HEK293 (cell line): ENCODE data around the gene TTF2.

Experiments
- KLF16 ChIP-seq: fragments of 450-650 bp; formaldehyde crosslinking; IDR thresholded peaks from 2 replicates; pipeline ENCODE4 v1.5.1; 2017; ENCODE audit warnings: missing biosample characterization, missing genetic modification characterization
- TRIM28 ChIP-seq: IDR thresholded peaks from 2 replicates; pipeline ENCODE4 v1.6.1; 2011; ENCODE audit warnings: low read length, control low read depth, borderline replicate concordance
- YY2 ChIP-seq: fragments of 450-650 bp; formaldehyde crosslinking; IDR thresholded peaks from 2 replicates; pipeline ENCODE4 v1.5.1; 2016; ENCODE audit warnings: missing biosample characterization, missing genetic modification characterization
- ZBTB17 ChIP-seq: fragments of 450-650 bp; formaldehyde crosslinking; IDR thresholded peaks from 2 replicates; pipeline ENCODE4 v1.5.1; 2016; ENCODE audit warnings: missing biosample characterization, missing genetic modification characterization
- ZBTB21 ChIP-seq: fragments of 450-650 bp; formaldehyde crosslinking; IDR thresholded peaks from 2 replicates; pipeline ENCODE4 v1.5.1; 2017; ENCODE audit warnings: missing biosample characterization, missing genetic modification characterization
- ZBTB8A ChIP-seq: fragments of 450-650 bp; formaldehyde crosslinking; IDR thresholded peaks from 2 replicates; pipeline ENCODE4 v1.5.1; 2016; ENCODE audit warnings: missing biosample characterization, missing genetic modification characterization
- ZFP3 ChIP-seq: fragments of 450-650 bp; formaldehyde crosslinking; IDR thresholded peaks from 2 replicates; pipeline ENCODE4 v1.5.1; 2016; ENCODE audit warnings: low read depth, missing biosample characterization, missing genetic modification characterization
- ZFP69B ChIP-seq: fragments of 450-650 bp; formaldehyde crosslinking; IDR thresholded peaks from 2 replicates; pipeline ENCODE4 v1.5.1; 2016; ENCODE audit warnings: missing biosample characterization, missing genetic modification characterization
- ZNF146 ChIP-seq: fragments of 450-650 bp; formaldehyde crosslinking; IDR thresholded peaks from 2 replicates; pipeline ENCODE4 v1.5.1; 2016; ENCODE audit warnings: missing biosample characterization, missing genetic modification characterization
- ZNF174 ChIP-seq: fragments of 450-650 bp; formaldehyde crosslinking; IDR thresholded peaks from 2 replicates; pipeline ENCODE4 v1.5.0; 2017; ENCODE audit warnings: missing biosample characterization, mild to moderate bottlenecking, missing genetic modification characterization
- ZNF202 ChIP-seq: fragments of 450-650 bp; formaldehyde crosslinking; IDR thresholded peaks from 2 replicates; pipeline ENCODE4 v1.5.1; 2016; ENCODE audit warnings: missing biosample characterization, missing genetic modification characterization, borderline replicate concordance
- ZNF223 ChIP-seq: fragments of 450-650 bp; formaldehyde crosslinking; IDR thresholded peaks from 2 replicates; pipeline ENCODE4 v1.5.1; 2016; ENCODE audit warnings: missing biosample characterization, missing genetic modification characterization
- ZNF24 ChIP-seq: fragments of 450-650 bp; formaldehyde crosslinking; IDR thresholded peaks from 2 replicates; pipeline ENCODE4 v1.5.1; 2016; ENCODE audit warnings: missing biosample characterization, missing genetic modification characterization
- ZNF302 ChIP-seq: fragments of 450-650 bp; formaldehyde crosslinking; IDR thresholded peaks from 2 replicates; pipeline ENCODE4 v1.5.1; 2016; ENCODE audit warnings: missing biosample characterization, missing genetic modification characterization, low read depth
- ZNF350 ChIP-seq: fragments of 450-650 bp; formaldehyde crosslinking; IDR thresholded peaks from 2 replicates; pipeline ENCODE4 v1.5.0; 2017; ENCODE audit warnings: missing biosample characterization, mild to moderate bottlenecking, missing genetic modification characterization
- ZNF416 ChIP-seq: fragments of 450-650 bp; formaldehyde crosslinking; IDR thresholded peaks from 2 replicates; pipeline ENCODE4 v1.5.1; 2016; ENCODE audit warnings: missing biosample characterization, missing genetic modification characterization
- ZNF433 ChIP-seq: fragments of 450-650 bp; formaldehyde crosslinking; IDR thresholded peaks from 2 replicates; pipeline ENCODE4 v1.5.1; 2016; ENCODE audit warnings: missing biosample characterization, missing genetic modification characterization, low read depth
- ZNF473 ChIP-seq: fragments of 450-650 bp; formaldehyde crosslinking; IDR thresholded peaks from 2 replicates; pipeline ENCODE4 v1.5.1; 2017; ENCODE audit warnings: missing biosample characterization, missing genetic modification characterization
- ZNF501 ChIP-seq: fragments of 450-650 bp; formaldehyde crosslinking; IDR thresholded peaks from 2 replicates; pipeline ENCODE4 v1.5.1; 2016; ENCODE audit warnings: missing biosample characterization, missing genetic modification characterization
- ZNF521 ChIP-seq: fragments of 450-650 bp; formaldehyde crosslinking; IDR thresholded peaks from 2 replicates; pipeline ENCODE4 v1.5.1; 2017; ENCODE audit warnings: missing biosample characterization, mild to moderate bottlenecking, missing genetic modification characterization
- ZNF529 ChIP-seq: fragments of 450-650 bp; formaldehyde crosslinking; IDR thresholded peaks from 2 replicates; pipeline ENCODE4 v1.5.1; 2017; ENCODE audit warnings: missing genetic modification characterization, missing biosample characterization; ENCODE audit not compliant: insufficient replicate concordance
- ZNF555 ChIP-seq: fragments of 450-650 bp; formaldehyde crosslinking; conservative IDR thresholded peaks from 2 replicates; pipeline ENCODE4 v1.5.1; 2017; ENCODE audit warnings: missing biosample characterization, mild to moderate bottlenecking, missing genetic modification characterization, inconsistent platforms
- ZNF560 ChIP-seq: fragments of 450-650 bp; formaldehyde crosslinking; IDR thresholded peaks from 2 replicates; pipeline ENCODE4 v1.5.1; 2017; ENCODE audit warnings: missing biosample characterization, missing genetic modification characterization, borderline replicate concordance
- ZNF596 ChIP-seq: fragments of 450-650 bp; IDR thresholded peaks from 2 replicates; pipeline ENCODE4 v1.5.0; 2018; ENCODE audit warnings: missing biosample characterization, mild to moderate bottlenecking, missing genetic modification characterization, moderate library complexity
- ZNF624 ChIP-seq: fragments of 450-650 bp; formaldehyde crosslinking; IDR thresholded peaks from 2 replicates; pipeline ENCODE4 v1.5.1; 2017; ENCODE audit warnings: missing biosample characterization, missing genetic modification characterization
- ZNF747 ChIP-seq: fragments of 450-650 bp; formaldehyde crosslinking; IDR thresholded peaks from 2 replicates; pipeline ENCODE4 v1.5.1; 2016; ENCODE audit warnings: missing biosample characterization, missing genetic modification characterization
- ZNF76 ChIP-seq: fragments of 450-650 bp; formaldehyde crosslinking; IDR thresholded peaks from 2 replicates; pipeline ENCODE4; 2016; ENCODE audit warnings: low read depth, missing biosample characterization, missing genetic modification characterization, borderline replicate concordance
- ZNF768 ChIP-seq: fragments of 450-650 bp; formaldehyde crosslinking; IDR thresholded peaks from 2 replicates; pipeline ENCODE4 v1.5.1; 2018; ENCODE audit warnings: missing biosample characterization, mild to moderate bottlenecking, missing genetic modification characterization
- ZNF777 ChIP-seq: fragments of 450-650 bp; formaldehyde crosslinking; IDR thresholded peaks from 2 replicates; pipeline ENCODE4 v1.5.1; 2017; ENCODE audit warnings: missing biosample characterization, missing genetic modification characterization, borderline replicate concordance
- ZNF791 ChIP-seq: fragments of 450-650 bp; formaldehyde crosslinking; IDR thresholded peaks from 2 replicates; pipeline ENCODE4 v1.5.1; 2016; ENCODE audit warnings: missing biosample characterization, missing genetic modification characterization
- ZSCAN16 ChIP-seq: fragments of 450-650 bp; formaldehyde crosslinking; IDR thresholded peaks from 2 replicates; pipeline ENCODE4 v1.5.1; 2016; ENCODE audit warnings: missing biosample characterization, missing genetic modification characterization
- TF ChIP-seq, protein P1 (sequence below): fragments of 450-650 bp; formaldehyde crosslinking; IDR thresholded peaks from 2 replicates; pipeline ENCODE4 v1.5.1; 2017; ENCODE audit warnings: missing biosample characterization, missing genetic modification characterization
- TF ChIP-seq, protein P2 (sequence below): fragments of 450-650 bp; formaldehyde crosslinking; IDR thresholded peaks from 2 replicates; pipeline ENCODE4 v1.5.1; 2016; ENCODE audit warnings: missing biosample characterization, missing genetic modification characterization
- TF ChIP-seq, protein P3 (sequence below): fragments of 450-650 bp; formaldehyde crosslinking; IDR thresholded peaks from 2 replicates; pipeline ENCODE4 v1.5.1; 2016; ENCODE audit warnings: missing biosample characterization, missing genetic modification characterization
- TF ChIP-seq, protein P4 (sequence below): fragments of 450-650 bp; formaldehyde crosslinking; IDR thresholded peaks from 2 replicates; pipeline ENCODE4 v1.5.1; 2016; ENCODE audit warnings: missing biosample characterization, missing genetic modification characterization
- TF ChIP-seq, protein P5 (sequence below): fragments of 450-650 bp; formaldehyde crosslinking; IDR thresholded peaks from 2 replicates; pipeline ENCODE4 v1.5.1; 2016; ENCODE audit warnings: missing biosample characterization, missing genetic modification characterization
- TF ChIP-seq, protein P6 (sequence below): sonication (generic); formaldehyde crosslinking; IDR thresholded peaks from 2 replicates; pipeline ENCODE4 v1.8.1; 2022; ENCODE audit warnings: mild to moderate bottlenecking, moderate library complexity, missing genetic modification reagents

The TTF2 gene

DNA sequence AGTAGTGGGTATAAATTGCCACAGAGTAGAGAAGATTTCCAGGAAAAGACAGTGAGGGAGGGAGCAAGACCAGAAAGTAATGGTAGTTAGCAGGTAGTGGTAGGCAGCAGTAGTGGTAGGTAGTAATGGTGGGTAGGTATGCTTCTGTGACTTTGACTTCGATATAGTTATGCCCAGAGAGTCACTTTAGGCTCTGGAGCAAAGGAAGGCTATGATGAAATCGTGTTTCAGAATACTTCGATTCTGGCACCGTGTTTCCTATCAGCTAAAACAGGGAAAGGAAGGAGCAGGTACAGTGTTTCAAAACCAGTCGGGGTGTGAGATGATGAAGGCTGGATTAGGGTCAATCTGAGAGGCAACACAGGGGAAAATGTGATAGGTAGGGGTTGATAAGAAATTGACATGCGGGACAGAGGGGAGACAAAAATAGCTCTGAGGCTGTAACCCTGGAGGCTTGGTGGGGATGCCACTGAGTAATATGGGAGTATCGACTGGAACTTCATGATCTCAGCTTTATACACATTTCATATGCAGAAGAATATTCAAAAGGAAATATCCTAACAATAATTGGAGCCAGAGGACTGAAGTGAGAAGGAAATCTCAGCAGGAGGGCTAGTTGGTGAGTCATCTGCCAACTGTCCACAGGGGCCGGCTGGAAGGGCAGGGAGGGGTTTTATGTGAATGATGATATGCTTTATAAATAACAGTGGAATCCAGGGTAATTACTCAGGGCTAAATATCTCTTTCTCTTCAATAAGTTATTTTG is 86.6 kb downstream of the TTF2 start (continued):
- TF ChIP-seq ZNF529 (tag by site-specific recombination) (no peak), ZNF501 (tag by site-specific recombination) (no peak), ZNF777 (tag by site-specific recombination) (no peak), KLF16 (tag by site-specific recombination) (peak; percentile 23; the same call in 1 of the 2 replicates), ZBTB21 (tag by site-specific recombination) (no peak; the same call in 1 of the 2 replicates), ZNF146 (tag by site-specific recombination) (no peak), ZNF768 (tag by site-specific recombination) (no peak), ZNF350 (tag by site-specific recombination) (no peak), ZNF174 (no peak), ZNF433 (tag by site-specific recombination) (no peak), ZNF560 (tag by site-specific recombination) (no peak), ZNF302 (tag by site-specific recombination) (no peak), ZNF202 (tag by site-specific recombination) (no peak), ZNF223 (no peak), ZNF596 (tag by site-specific recombination) (no peak), ZBTB17 (tag by site-specific recombination) (no peak), ZNF416 (tag by site-specific recombination) (no peak), TRIM28 (no peak; the same call in 1 of the 2 replicates), ZNF624 (tag by site-specific recombination) (no peak), ZSCAN16 (no peak), ZNF24 (tag by site-specific recombination) (no peak), ZNF791 (tag by site-specific recombination) (no peak), ZNF555 (tag by site-specific recombination) (no peak), YY2 (no peak), ZNF473 (tag by site-specific recombination) (no peak), ZFP69B (0 out of 2 replicates have a peak, but pooled peaks have one; percentile 44), ZNF747 (tag by site-specific recombination) (no peak), ZNF76 (tag by site-specific recombination) (no peak), ZFP3 (tag by site-specific recombination) (no peak), ZBTB8A (tag by site-specific recombination) (peak; percentile 10; the same call in 1 of the 2 replicates), ZNF521 (tag by site-specific recombination) (no peak)
- TF ChIP-seq, protein P1, sequence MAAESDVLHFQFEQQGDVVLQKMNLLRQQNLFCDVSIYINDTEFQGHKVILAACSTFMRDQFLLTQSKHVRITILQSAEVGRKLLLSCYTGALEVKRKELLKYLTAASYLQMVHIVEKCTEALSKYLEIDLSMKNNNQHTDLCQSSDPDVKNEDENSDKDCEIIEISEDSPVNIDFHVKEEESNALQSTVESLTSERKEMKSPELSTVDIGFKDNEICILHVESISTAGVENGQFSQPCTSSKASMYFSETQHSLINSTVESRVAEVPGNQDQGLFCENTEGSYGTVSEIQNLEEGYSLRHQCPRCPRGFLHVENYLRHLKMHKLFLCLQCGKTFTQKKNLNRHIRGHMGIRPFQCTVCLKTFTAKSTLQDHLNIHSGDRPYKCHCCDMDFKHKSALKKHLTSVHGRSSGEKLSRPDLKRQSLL (tag by site-specific recombination): no peak
- TF ChIP-seq, protein P2, sequence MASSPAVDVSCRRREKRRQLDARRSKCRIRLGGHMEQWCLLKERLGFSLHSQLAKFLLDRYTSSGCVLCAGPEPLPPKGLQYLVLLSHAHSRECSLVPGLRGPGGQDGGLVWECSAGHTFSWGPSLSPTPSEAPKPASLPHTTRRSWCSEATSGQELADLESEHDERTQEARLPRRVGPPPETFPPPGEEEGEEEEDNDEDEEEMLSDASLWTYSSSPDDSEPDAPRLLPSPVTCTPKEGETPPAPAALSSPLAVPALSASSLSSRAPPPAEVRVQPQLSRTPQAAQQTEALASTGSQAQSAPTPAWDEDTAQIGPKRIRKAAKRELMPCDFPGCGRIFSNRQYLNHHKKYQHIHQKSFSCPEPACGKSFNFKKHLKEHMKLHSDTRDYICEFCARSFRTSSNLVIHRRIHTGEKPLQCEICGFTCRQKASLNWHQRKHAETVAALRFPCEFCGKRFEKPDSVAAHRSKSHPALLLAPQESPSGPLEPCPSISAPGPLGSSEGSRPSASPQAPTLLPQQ (tag by site-specific recombination): no peak
- TF ChIP-seq, protein P3, sequence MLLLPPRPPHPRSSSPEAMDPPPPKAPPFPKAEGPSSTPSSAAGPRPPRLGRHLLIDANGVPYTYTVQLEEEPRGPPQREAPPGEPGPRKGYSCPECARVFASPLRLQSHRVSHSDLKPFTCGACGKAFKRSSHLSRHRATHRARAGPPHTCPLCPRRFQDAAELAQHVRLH (tag by site-specific recombination): no peak
- TF ChIP-seq, protein P4, sequence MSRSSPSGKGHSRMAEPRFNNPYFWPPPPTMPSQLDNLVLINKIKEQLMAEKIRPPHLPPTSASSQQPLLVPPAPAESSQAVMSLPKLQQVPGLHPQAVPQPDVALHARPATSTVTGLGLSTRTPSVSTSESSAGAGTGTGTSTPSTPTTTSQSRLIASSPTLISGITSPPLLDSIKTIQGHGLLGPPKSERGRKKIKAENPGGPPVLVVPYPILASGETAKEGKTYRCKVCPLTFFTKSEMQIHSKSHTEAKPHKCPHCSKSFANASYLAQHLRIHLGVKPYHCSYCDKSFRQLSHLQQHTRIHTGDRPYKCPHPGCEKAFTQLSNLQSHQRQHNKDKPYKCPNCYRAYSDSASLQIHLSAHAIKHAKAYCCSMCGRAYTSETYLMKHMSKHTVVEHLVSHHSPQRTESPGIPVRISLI: no peak
- TF ChIP-seq, protein P5, sequence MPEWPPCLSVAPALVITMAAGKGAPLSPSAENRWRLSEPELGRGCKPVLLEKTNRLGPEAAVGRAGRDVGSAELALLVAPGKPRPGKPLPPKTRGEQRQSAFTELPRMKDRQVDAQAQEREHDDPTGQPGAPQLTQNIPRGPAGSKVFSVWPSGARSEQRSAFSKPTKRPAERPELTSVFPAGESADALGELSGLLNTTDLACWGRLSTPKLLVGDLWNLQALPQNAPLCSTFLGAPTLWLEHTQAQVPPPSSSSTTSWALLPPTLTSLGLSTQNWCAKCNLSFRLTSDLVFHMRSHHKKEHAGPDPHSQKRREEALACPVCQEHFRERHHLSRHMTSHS (tag by site-specific recombination): no peak
- TF ChIP-seq, protein P6, sequence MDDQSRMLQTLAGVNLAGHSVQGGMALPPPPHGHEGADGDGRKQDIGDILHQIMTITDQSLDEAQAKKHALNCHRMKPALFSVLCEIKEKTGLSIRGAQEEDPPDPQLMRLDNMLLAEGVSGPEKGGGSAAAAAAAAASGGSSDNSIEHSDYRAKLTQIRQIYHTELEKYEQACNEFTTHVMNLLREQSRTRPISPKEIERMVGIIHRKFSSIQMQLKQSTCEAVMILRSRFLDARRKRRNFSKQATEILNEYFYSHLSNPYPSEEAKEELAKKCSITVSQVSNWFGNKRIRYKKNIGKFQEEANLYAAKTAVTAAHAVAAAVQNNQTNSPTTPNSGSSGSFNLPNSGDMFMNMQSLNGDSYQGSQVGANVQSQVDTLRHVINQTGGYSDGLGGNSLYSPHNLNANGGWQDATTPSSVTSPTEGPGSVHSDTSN: no peak
